Panc1 (cell line): ENCODE results near the gene DOCK1. TPM values are rescaled to one million over a fixed set of nuclear protein-coding genes. Genes with fewer than 3 reads are reported as not detected.

Experiments
- ATAC-seq: fragments of 200-7000 bp; cut with Tn5 transposase; 2 replicates; pipeline ENCODE4 v1.9.1; 2020; ENCODE audit warnings: mild to moderate bottlenecking, moderate library complexity
- BruUV-seq: library from RNA; stranded (reverse); fragments of 400-500 nt; replicated peaks from 2 replicates; lab custom pipeline; 2021; lab: Mats Ljungman, UMichigan
- CTCF ChIA-PET: fragments of 300-600 bp; sonication (Branson Sonifier 250); formaldehyde crosslinking; loops from one replicate; lab custom pipeline; 2022; ENCODE audit warnings: antibody characterized with exemption; lab: Charles Lee
- POLR2A ChIA-PET: fragments of 300-600 bp; sonication (Branson Sonifier 250); formaldehyde crosslinking; loops from one replicate; lab custom pipeline; 2022; ENCODE audit warnings: antibody characterized with exemption; lab: Charles Lee
- DNase-seq: peaks from one replicate; pipeline ENCODE4 v3.0.0-alpha.2; 2010; ENCODE audit warnings: low read depth, low spot score
- H3K27ac ChIP-seq: 2 replicates; pipeline ENCODE4 v1.5.1; 2011; ENCODE audit warnings: mild to moderate bottlenecking, low read length, inconsistent platforms
- H3K27me3 ChIP-seq: fragments of 200-500 bp; sonication (Bioruptor generic); 2 replicates; pipeline ENCODE4 v1.6.0; 2014; ENCODE audit warnings: low read length, inconsistent platforms; ENCODE audit not compliant: control insufficient read depth, insufficient read depth
- H3K36me3 ChIP-seq: fragments of 200-500 bp; sonication (Bioruptor generic); 2 replicates; pipeline ENCODE4 v1.5.1; 2014; ENCODE audit warnings: inconsistent platforms, mild to moderate bottlenecking, low read length, moderate library complexity; ENCODE audit not compliant: control insufficient read depth, insufficient read depth
- H3K4me1 ChIP-seq: 2 replicates; pipeline ENCODE4 v1.5.1; 2011; ENCODE audit warnings: inconsistent platforms, mild to moderate bottlenecking, low read length, moderate library complexity; ENCODE audit not compliant: control insufficient read depth, insufficient read depth
- H3K4me3 ChIP-seq, 2 experiments: 2 replicates each; pipeline ENCODE4 v1.5.1; 2011 to 2012; ENCODE audit warnings: low read depth in 2 of 2, low read length in 2 of 2, mild to moderate bottlenecking in 2 of 2, inconsistent platforms in 1 of 2, moderate library complexity in 1 of 2
- H3K9me3 ChIP-seq: fragments of 200-500 bp; sonication (Bioruptor generic); 2 replicates; pipeline ENCODE4 v1.5.1; 2014; ENCODE audit warnings: low read depth, mild to moderate bottlenecking, inconsistent platforms, low read length, moderate library complexity; ENCODE audit not compliant: control insufficient read depth, insufficient read depth
- POLR2AphosphoS5 ChIP-seq: IDR thresholded peaks from 2 replicates; pipeline ENCODE4 v1.6.1; 2012; ENCODE audit warnings: mild to moderate bottlenecking, low read depth, low read length, moderate library complexity
- SIN3A ChIP-seq: IDR thresholded peaks from 2 replicates; pipeline ENCODE4 v1.6.1; 2012; ENCODE audit warnings: low read depth, mild to moderate bottlenecking, low read length, moderate library complexity, borderline replicate concordance; ENCODE audit not compliant: insufficient read depth
- TCF7L2 ChIP-seq: IDR thresholded peaks from 2 replicates; pipeline ENCODE4 v1.6.1; 2011; ENCODE audit warnings: mild to moderate bottlenecking, low read depth, low read length, inconsistent platforms
- in situ Hi-C: cut with HindIII; loops from 2 replicates; pipeline ENCODE4 v1.10.0; 2016; ENCODE audit warnings: low sequenced_read_pairs, low pct_unique_long_range_greater_than_20kb
- intact Hi-C: fragments of 100-400 bp; cut with micrococcal nuclease; formaldehyde crosslinking; loops from one replicate; pipeline ENCODE4 v1.10.0; 2022; ENCODE audit not compliant: unreplicated experiment
- total RNA-seq: library from RNA; stranded (reverse); gene quantifications from one replicate; pipeline ENCODE4 v1.2.1, GENCODE V29; 2021; ENCODE audit not compliant: unreplicated experiment
- TF ChIP-seq, protein P1 (sequence below): fragments of 450-650 bp; IDR thresholded peaks from 2 replicates; pipeline ENCODE4 v1.5.1; 2017; ENCODE audit warnings: mild to moderate bottlenecking
- TF ChIP-seq, protein P2 (sequence below), 2 experiments: IDR thresholded peaks; 2 replicates each; pipeline ENCODE4 v1.6.1; 2011 to 2012; ENCODE audit warnings: low read depth in 2 of 2, control low read depth in 1 of 2, low read length in 1 of 2, mild to moderate bottlenecking in 1 of 2, moderate library complexity in 1 of 2; ENCODE audit not compliant: insufficient read depth in 1 of 2

The DOCK1 gene
- total RNA-seq, 1 experiment from 2014 or later: 67.6 TPM

DNA sequence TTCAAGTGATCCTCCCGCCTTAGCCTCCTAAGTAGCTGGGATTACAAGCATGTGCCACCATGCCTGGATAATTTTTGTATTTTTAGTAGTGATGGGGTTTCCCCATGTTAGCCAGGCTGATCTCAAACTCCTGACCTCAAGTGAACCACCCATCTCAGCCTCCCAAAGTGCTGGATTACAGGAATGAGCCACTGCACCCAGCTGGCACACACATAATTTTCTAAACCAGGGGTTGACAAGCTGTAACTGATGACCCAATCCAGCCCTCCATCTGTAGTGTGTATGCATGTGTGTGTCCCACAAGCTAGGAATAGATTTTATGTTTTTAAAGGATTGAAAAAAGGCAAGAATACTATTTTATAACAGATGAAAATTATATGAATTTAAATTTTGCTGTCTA lies 417.1 kb downstream of the DOCK1 start:
- H3K27ac ChIP-seq: no peak overlapping the region
- TF ChIP-seq, protein P1, sequence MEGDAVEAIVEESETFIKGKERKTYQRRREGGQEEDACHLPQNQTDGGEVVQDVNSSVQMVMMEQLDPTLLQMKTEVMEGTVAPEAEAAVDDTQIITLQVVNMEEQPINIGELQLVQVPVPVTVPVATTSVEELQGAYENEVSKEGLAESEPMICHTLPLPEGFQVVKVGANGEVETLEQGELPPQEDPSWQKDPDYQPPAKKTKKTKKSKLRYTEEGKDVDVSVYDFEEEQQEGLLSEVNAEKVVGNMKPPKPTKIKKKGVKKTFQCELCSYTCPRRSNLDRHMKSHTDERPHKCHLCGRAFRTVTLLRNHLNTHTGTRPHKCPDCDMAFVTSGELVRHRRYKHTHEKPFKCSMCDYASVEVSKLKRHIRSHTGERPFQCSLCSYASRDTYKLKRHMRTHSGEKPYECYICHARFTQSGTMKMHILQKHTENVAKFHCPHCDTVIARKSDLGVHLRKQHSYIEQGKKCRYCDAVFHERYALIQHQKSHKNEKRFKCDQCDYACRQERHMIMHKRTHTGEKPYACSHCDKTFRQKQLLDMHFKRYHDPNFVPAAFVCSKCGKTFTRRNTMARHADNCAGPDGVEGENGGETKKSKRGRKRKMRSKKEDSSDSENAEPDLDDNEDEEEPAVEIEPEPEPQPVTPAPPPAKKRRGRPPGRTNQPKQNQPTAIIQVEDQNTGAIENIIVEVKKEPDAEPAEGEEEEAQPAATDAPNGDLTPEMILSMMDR: no peak
- TF ChIP-seq TCF7L2: no peak
- in situ Hi-C loops (no loop called here), intact Hi-C loops (no loop called here)
- H3K36me3 ChIP-seq: no peaks in the 10 kb centered on the region
- DNase-seq (no peak), ATAC-seq (no peak)
- BruUV-seq: no TSS peak
- H3K4me1 ChIP-seq: no peaks in the 10 kb centered on the region
- H3K27me3 ChIP-seq: no peaks in the 10 kb centered on the region
- H3K4me3 ChIP-seq: no peak overlapping the region
- H3K9me3 ChIP-seq: no peaks in the 10 kb centered on the region
- ChIA-PET POLR2A (no interaction called here), CTCF (no interaction called here)

DNA sequence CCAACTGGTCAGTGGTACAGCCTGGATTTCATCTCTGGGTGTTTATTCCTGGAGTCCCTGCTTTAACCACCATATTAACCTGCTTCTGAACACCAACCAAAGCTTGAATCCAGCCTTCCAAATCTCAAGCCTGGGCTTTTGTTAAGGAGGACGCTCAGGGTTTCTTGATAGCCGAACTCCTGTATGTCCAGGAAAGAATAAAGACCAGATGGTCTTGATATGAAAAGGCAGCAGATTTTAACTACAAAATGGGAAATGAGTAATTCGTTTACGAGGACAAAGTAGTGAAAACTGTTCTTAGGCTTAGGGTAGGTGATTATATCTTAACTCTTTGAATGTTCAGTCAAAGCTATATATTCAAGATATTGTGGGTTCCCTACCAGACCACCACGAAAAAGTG lies 420.3 kb downstream of the DOCK1 start:
- ChIA-PET CTCF (no interaction called here), POLR2A (no interaction called here)
- no peak for DNase-seq

More for the DNA sequence above, 420.3 kb downstream of the DOCK1 start:
- BruUV-seq: no TSS peak
- TF ChIP-seq SIN3A (no peak), TCF7L2 (no peak), POLR2AphosphoS5 (no peak)
- TF ChIP-seq, protein P1: no peak
- TF ChIP-seq, protein P2, sequence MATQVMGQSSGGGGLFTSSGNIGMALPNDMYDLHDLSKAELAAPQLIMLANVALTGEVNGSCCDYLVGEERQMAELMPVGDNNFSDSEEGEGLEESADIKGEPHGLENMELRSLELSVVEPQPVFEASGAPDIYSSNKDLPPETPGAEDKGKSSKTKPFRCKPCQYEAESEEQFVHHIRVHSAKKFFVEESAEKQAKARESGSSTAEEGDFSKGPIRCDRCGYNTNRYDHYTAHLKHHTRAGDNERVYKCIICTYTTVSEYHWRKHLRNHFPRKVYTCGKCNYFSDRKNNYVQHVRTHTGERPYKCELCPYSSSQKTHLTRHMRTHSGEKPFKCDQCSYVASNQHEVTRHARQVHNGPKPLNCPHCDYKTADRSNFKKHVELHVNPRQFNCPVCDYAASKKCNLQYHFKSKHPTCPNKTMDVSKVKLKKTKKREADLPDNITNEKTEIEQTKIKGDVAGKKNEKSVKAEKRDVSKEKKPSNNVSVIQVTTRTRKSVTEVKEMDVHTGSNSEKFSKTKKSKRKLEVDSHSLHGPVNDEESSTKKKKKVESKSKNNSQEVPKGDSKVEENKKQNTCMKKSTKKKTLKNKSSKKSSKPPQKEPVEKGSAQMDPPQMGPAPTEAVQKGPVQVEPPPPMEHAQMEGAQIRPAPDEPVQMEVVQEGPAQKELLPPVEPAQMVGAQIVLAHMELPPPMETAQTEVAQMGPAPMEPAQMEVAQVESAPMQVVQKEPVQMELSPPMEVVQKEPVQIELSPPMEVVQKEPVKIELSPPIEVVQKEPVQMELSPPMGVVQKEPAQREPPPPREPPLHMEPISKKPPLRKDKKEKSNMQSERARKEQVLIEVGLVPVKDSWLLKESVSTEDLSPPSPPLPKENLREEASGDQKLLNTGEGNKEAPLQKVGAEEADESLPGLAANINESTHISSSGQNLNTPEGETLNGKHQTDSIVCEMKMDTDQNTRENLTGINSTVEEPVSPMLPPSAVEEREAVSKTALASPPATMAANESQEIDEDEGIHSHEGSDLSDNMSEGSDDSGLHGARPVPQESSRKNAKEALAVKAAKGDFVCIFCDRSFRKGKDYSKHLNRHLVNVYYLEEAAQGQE (IDR thresholded peaks at IDR 0.05; ENCODE audit: insufficient read depth in 1 of 2, low read depth in 2 of 2, low read length in 1 of 2): no peak
- no peak overlapping the region for H3K27ac ChIP-seq
- H3K4me3 ChIP-seq: no peak overlapping the region
- no peaks in the 10 kb centered on the region for H3K27me3 ChIP-seq
- H3K9me3 ChIP-seq: no peaks in the 10 kb centered on the region
- H3K4me1 ChIP-seq: no peaks in the 10 kb centered on the region
- ATAC-seq: no peak
- in situ Hi-C loops (no loop called here), intact Hi-C loops (no loop called here)
- H3K36me3 ChIP-seq: no peaks in the 10 kb centered on the region
